Mesothelial cell of epicardium (in vitro differentiated cells): Measurements from ENCODE around the gene RELL2. TPM values are rescaled to one million over a fixed set of nuclear protein-coding genes. Genes with fewer than 3 reads are reported as not detected.

ENCODE experiments used
- DNase-seq, 2 experiments: peaks; one replicate each; pipeline ENCODE4 v3.0.0; 2021; ENCODE audit warnings: low spot score in 2 of 2; ENCODE audit not compliant: unreplicated experiment in 2 of 2
- H3K27ac Mint-ChIP-seq: 2 replicates; pipeline ENCODE4 v1.8.0; 2021; ENCODE audit warnings: mixed read lengths
- H3K27me3 Mint-ChIP-seq: 2 replicates; pipeline ENCODE4 v1.8.0; 2021; ENCODE audit warnings: low read depth, mixed read lengths
- H3K36me3 Mint-ChIP-seq: 2 replicates; pipeline ENCODE4 v1.8.0; 2021; ENCODE audit warnings: mixed read lengths
- H3K4me1 Mint-ChIP-seq: 2 replicates; pipeline ENCODE4 v1.8.0; 2021; ENCODE audit warnings: mixed read lengths
- H3K4me3 Mint-ChIP-seq: 2 replicates; pipeline ENCODE4 v1.8.0; 2021; ENCODE audit warnings: mild to moderate bottlenecking, moderate library complexity, mixed read lengths
- H3K9me3 Mint-ChIP-seq: 2 replicates; pipeline ENCODE4 v1.8.0; 2021; ENCODE audit warnings: mixed read lengths
- CTCF ChIP-seq: fragments of 200-600 bp; sonication (generic); IDR thresholded peaks from one replicate; pipeline ENCODE4 v1.5.0; 2021; ENCODE audit warnings: antibody characterized with exemption; ENCODE audit not compliant: unreplicated experiment
- total RNA-seq: library from RNA; stranded (reverse); gene quantifications from 3 replicates; pipeline ENCODE4 v1.2.1, GENCODE V29; 2021

The RELL2 gene
- total RNA-seq, 1 donor from 2014 or later, result 3.9 TPM

- H3K4me1 Mint-ChIP-seq, result peaks cover 21% of the 10 kb centered on the region
- no peaks in the 10 kb centered on the region for H3K9me3 Mint-ChIP-seq
- TF ChIP-seq CTCF, result no peak
- H3K36me3 Mint-ChIP-seq, result peaks cover 16% of the 10 kb centered on the region
- peak overlapping the region; percentile 89 for H3K4me3 Mint-ChIP-seq
- no peak for DNase-seq
- peak overlapping the region; percentile 4 for H3K27ac Mint-ChIP-seq
- peaks cover 8% of the 10 kb centered on the region for H3K27me3 Mint-ChIP-seq
These were observed 2.1 kb upstream of the RELL2 start for GRCh38 chr5:141634720-141635119.

- Mint-ChIP-seq H3K9me3 (no peaks in the 10 kb centered on the region), H3K27me3 (peaks cover 8% of the 10 kb centered on the region), H3K4me1 (peaks cover 20% of the 10 kb centered on the region), H3K36me3 (peaks cover 13% of the 10 kb centered on the region), H3K4me3 (peak overlapping the region; percentile 89), H3K27ac (peak overlapping the region; percentile 84)
- no peak for DNase-seq
- TF ChIP-seq CTCF, result no peak
These were observed 1.2 kb upstream of the RELL2 start for GRCh38 chr5:141635646-141636045.

- peaks cover 20% of the 10 kb centered on the region for H3K4me1 Mint-ChIP-seq
- H3K4me3 Mint-ChIP-seq, result peak overlapping the region; percentile 89
- no peak for TF ChIP-seq CTCF
- peak overlapping the region; percentile 84 for H3K27ac Mint-ChIP-seq
- H3K9me3 Mint-ChIP-seq, result no peaks in the 10 kb centered on the region
- H3K36me3 Mint-ChIP-seq, result peaks cover 13% of the 10 kb centered on the region
- H3K27me3 Mint-ChIP-seq, result peaks cover 8% of the 10 kb centered on the region
- no peak for DNase-seq
These were observed 738 bp upstream of the RELL2 start for GRCh38 chr5:141636106-141636412.

- Mint-ChIP-seq H3K27me3 (peaks cover 8% of the 10 kb centered on the region), H3K9me3 (no peaks in the 10 kb centered on the region), H3K36me3 (peaks cover 11% of the 10 kb centered on the region), H3K4me3 (peak overlapping the region; percentile 89), H3K4me1 (peaks cover 20% of the 10 kb centered on the region), H3K27ac (peak overlapping the region; percentile 16)
- no peak for TF ChIP-seq CTCF
- peak in 1 of 2 experiments; percentile 46 for DNase-seq
These were observed 448 bp downstream of the RELL2 start for GRCh38 chr5:141637123-141637766.

- peak in 1 of 2 experiments; percentile 51 for DNase-seq
These were observed 1.1 kb downstream of the RELL2 start for GRCh38 chr5:141637767-141638419.

More at GRCh38 chr5:141637767-141638419, 1.1 kb downstream of the RELL2 start:
- no peaks in the 10 kb centered on the region for H3K9me3 Mint-ChIP-seq
- H3K27me3 Mint-ChIP-seq, result peaks cover 8% of the 10 kb centered on the region
- peak; percentile 11 for TF ChIP-seq CTCF
- H3K4me1 Mint-ChIP-seq, result peaks cover 20% of the 10 kb centered on the region
- H3K36me3 Mint-ChIP-seq, result peaks cover 5% of the 10 kb centered on the region
- H3K4me3 Mint-ChIP-seq, result peak overlapping the region; percentile 89
- H3K27ac Mint-ChIP-seq, result no peak overlapping the region
